ENCODE results near the gene MRPL32. TPM values are rescaled to one million over a fixed set of nuclear protein-coding genes. Genes with fewer than 3 reads are reported as not detected.

MRPL32 gene
- total RNA-seq, 1 donor: 53.1 TPM

DNA sequence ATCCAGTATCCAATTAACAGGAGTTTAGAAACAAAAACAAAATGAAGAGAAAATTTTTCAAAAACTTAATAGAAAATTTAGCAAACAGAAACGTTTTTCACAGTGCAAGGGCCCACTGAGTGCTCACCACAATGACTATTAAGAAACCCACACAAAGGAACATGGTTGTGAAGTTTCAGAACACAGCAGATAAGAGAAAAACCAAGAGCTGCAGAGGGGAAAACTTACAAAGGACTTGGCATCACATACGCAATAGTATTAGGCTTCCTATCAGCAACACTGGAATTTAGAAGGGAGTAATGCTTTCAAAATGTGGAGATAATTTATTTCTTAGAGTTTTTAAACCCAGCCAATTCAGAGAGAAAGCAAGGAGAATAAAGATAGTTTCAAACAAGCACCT lies 18.6 kb upstream of the MRPL32 start:
- TF ChIP-seq, protein P1, sequence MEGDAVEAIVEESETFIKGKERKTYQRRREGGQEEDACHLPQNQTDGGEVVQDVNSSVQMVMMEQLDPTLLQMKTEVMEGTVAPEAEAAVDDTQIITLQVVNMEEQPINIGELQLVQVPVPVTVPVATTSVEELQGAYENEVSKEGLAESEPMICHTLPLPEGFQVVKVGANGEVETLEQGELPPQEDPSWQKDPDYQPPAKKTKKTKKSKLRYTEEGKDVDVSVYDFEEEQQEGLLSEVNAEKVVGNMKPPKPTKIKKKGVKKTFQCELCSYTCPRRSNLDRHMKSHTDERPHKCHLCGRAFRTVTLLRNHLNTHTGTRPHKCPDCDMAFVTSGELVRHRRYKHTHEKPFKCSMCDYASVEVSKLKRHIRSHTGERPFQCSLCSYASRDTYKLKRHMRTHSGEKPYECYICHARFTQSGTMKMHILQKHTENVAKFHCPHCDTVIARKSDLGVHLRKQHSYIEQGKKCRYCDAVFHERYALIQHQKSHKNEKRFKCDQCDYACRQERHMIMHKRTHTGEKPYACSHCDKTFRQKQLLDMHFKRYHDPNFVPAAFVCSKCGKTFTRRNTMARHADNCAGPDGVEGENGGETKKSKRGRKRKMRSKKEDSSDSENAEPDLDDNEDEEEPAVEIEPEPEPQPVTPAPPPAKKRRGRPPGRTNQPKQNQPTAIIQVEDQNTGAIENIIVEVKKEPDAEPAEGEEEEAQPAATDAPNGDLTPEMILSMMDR (IDR thresholded peaks at IDR 0.05; ENCODE audit: insufficient read depth, low read length): no peak
- no peak overlapping the region for H3K4me3 ChIP-seq (ENCODE audit: low read depth, low read length)
- DNase-seq (ENCODE audit: low read depth): peak; percentile 93

DNA sequence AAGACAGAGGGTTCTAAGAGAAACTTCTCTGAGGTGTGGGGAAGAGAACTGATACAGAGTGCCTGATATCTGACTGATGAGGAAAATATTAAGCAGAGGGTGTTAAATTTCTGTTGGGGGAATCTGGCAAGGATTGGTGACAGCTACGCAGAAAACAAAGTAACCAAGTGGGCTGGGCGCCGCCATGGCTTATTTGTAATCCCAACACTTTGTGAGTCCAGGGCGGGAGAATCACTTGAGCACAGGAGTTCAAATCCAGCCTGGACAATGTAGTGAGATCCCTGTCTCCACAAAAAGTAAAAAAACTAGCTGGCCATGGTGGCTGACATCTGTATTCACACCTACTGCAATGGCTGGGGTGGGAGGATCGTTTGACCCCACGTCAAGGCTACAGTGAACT lies 18.2 kb upstream of the MRPL32 start:
- DNase-seq (ENCODE audit: low read depth): no peak
- TF ChIP-seq, protein P1 (IDR thresholded peaks at IDR 0.05; ENCODE audit: insufficient read depth, low read length): no peak
- H3K4me3 ChIP-seq (ENCODE audit: low read depth, low read length): no peak overlapping the region

DNA sequence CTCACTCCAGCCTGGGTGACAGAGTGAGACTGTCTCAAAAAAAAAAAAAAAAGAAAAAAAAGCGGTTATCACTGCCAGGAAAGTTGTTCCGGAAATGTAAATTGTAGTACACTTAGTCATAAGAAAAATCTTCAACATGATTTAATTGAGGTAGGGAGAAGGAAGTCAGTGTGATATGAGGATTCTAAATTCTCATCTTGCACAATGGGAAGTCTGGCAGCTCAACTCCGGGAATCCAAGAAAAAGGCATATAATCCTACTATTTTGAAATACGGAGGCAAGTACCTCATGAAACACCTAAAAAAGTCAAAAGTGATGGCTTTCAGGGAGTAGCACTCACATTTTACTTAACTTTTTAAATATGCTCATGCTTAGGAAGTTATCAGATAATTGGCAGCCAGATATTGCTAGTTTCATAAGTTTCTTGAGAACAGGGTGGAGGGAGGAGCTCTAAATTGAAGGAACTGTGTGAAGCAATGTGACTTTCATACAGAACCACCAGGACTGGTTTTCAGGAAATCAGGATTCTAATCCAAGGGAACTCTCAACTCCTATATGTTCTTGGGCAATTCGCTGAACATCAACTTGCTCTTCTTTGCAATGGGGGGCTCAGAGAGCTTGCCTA lies 17.6 kb upstream of the MRPL32 start:
- H3K4me3 ChIP-seq (ENCODE audit: low read depth, low read length): no peak overlapping the region
- TF ChIP-seq, protein P1 (IDR thresholded peaks at IDR 0.05; ENCODE audit: insufficient read depth, low read length): peak; percentile 8
- DNase-seq (ENCODE audit: low read depth): peak; percentile 87

DNA sequence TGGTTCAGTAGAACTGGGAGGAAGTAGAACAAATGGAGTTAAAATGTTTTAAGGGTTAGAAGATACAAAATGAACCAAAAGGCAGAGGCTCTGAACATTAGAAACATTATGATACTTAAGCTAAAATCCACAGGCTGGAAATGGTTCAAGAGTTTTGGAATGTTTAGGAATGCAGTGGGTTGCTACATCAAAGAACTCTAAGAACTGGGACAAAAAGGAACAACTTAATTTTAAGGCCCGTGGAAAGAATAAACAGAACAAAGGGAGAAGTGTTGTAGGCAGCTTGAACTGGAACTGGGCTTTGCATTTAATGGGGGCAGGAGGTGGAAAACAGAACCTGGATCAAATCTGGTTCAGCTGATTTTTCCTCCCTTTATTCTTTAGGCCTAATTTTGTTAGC lies 16.8 kb upstream of the MRPL32 start:
- peak; percentile 70 for DNase-seq (ENCODE audit: low read depth)
- TF ChIP-seq, protein P1 (IDR thresholded peaks at IDR 0.05; ENCODE audit: insufficient read depth, low read length): no peak

DNA sequence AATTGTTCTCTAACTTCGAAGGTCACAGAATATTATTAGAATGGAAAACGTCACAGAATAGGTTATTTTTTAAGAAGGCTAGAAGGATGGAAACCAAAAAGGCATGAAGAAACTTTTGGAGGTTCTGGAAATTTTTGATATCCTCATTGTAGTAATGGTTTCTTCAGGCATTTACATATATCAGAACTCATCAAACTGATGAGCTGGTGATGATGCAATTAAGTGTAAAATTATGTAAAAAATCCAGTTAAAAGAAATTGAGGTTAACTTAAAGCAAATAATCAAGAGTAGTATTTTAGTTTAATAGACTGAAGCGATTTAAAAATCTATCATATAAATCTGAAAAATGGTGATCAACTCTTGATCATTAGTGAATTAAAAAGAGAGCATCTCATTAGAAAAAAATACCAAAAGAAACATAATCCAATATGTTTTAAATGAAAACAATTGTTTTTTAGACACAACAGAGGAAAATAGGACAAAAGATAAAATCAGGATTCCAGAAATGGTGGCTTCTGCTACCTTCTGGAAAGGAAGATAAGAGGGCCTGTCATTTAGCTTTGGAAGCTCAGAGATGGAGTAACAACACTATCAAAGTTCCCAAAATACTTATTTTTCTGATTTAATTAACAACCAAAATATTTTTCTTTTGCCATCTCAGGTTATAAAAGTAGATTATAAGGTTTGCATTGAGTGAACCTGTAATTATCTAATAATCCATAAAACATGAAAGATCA lies 10.0 kb upstream of the MRPL32 start:
- TF ChIP-seq, protein P1 (IDR thresholded peaks at IDR 0.05; ENCODE audit: insufficient read depth, low read length): no peak
- H3K4me3 ChIP-seq (ENCODE audit: low read depth, low read length): no peak overlapping the region
- no peak for DNase-seq (ENCODE audit: low read depth)

More for the DNA sequence above, 16.8 kb upstream of the MRPL32 start:
- no peak overlapping the region for H3K4me3 ChIP-seq (ENCODE audit: low read depth, low read length)

DNA sequence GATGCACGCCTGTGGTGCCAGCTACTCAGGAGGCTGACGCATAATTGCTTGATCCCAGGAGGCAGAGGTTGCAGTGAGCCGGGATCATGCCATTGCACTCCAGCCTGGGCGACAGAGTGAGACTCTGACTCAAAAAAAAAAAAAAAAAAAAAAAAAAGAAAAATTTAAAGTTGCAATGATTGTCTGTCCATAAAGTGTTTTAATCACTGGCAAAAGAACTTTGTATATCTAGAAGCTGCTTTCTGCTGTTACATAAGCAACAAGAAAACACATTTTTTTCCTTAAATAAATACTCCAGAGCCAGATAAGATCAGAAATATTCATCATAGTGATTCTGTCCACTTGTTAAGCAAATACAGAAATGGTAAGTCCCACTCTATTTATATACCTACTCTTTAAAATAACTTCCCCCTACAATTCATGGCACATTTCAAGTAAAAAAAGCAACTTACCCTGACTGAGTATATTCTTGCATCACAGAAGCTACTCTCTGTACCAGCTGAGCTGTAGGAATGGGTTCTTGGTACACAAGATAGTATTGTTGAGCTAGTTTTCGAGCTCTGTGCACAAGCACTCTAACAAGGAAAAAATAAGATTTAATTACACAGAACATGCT lies 7.8 kb upstream of the MRPL32 start:
- TF ChIP-seq, protein P1 (IDR thresholded peaks at IDR 0.05; ENCODE audit: insufficient read depth, low read length): no peak
- no peak for DNase-seq (ENCODE audit: low read depth)
- H3K4me3 ChIP-seq (ENCODE audit: low read depth, low read length): no peak overlapping the region
